ENCODE results near the gene RALGDS.

- TF ChIP-seq CTCF (optimal IDR thresholded peaks at IDR 0.05 in 1 of 3, IDR thresholded peaks at IDR 0.05 in 1 of 3, conservative IDR thresholded peaks at IDR 0.05 in 1 of 3; ENCODE audit: extremely low read depth in 1 of 3, insufficient read depth in 2 of 3, low read length in 3 of 3) = peak in 2 of 3 experiments; percentile 5 to 25
- no peak for TF ChIP-seq EZH2 (IDR thresholded peaks at IDR 0.05; ENCODE audit: low read length)
Measured at GRCh38 chr9:133127340-133127981, 6.4 kb upstream of the RALGDS start.
